GM19328 (cell line): ENCODE data around the gene MTTP.
"Not testable (repeated sequence)": the region's sequence is repeated elsewhere in the genome, so short reads cannot be mapped to it uniquely, and the experiment has no call there.

Source experiments
- ATAC-seq: cut with Tn5 transposase; IDR thresholded peaks from one replicate; pipeline ENCODE4 v1.9.1; 2021; ENCODE audit warnings: mild to moderate bottlenecking, moderate library complexity; ENCODE audit not compliant: unreplicated experiment

MTTP gene

GRCh38 chr4:99574530-99575324, at the start of gene MTTP:
TSS of gene MTTP (plus strand) at chr4:99574824. CDS start at chr4:99574910, 86 bp downstream.
- peak; percentile 89 for ATAC-seq

GRCh38 chr4:99529228-99529627, 45.4 kb upstream of the MTTP start:
- ATAC-seq, result no peak

DNA sequence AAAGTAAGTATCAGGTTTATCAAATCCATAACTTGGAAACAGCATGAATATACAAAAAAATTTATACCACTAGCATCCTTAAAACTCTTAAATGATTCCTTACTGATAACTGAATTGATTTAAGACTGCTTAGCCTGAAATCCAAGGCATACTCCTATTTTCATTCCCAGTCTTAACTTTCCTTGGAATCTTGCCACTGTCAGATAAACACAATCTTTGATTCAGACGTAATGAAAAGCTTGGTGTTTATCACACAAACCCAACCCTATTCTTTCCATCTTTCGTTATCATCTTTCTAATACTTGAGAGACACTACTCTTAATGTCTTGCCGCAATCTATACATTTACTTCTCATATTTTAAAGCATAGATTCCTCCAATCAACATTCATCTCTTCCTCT, 44.7 kb upstream of the MTTP start:
- no peak for ATAC-seq

DNA sequence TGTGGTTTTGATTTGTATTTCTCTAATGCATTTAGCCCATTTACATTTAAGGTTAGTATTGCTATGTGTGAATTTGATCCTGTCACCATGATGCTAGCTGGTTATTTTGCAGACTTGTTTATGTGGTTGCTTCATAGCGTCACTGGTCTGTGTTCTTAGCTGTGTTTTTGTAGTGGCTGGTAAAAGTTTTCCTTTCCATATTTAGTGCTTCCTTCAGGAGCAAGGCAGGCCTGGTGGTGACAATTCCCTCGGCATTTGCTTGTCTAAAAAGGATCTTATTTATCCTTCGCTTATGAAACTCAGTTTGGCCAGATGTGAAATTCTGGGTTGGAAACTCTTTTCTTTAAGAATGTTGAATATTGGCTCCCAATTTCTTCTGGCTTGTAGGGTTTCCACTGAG, 39.9 kb upstream of the MTTP start:
- ATAC-seq, result not testable (repeated sequence)

DNA sequence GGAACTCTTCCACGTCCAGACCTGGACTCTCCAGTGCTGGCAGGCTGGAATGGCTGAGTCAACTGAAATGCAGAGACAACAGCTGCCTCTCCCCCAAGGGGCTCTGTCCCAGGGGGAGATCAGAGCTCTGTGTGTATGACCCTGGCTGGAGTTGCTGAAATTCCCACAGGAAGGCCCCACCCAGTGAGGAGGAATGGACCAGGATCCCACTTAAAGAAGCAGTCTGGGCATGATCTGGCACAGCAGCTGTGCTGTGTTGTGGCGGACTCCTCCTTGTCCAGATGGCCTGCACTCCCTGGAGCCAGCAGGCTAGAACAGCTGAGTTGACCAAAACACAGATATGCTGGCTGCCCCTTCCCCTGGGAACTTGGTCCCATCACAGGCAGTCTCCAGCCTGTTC, 38.4 kb upstream of the MTTP start:
- ATAC-seq, result no peak

- ATAC-seq, result no peak
Observed at GRCh38 chr4:99536848-99537247, 37.8 kb upstream of the MTTP start.

DNA sequence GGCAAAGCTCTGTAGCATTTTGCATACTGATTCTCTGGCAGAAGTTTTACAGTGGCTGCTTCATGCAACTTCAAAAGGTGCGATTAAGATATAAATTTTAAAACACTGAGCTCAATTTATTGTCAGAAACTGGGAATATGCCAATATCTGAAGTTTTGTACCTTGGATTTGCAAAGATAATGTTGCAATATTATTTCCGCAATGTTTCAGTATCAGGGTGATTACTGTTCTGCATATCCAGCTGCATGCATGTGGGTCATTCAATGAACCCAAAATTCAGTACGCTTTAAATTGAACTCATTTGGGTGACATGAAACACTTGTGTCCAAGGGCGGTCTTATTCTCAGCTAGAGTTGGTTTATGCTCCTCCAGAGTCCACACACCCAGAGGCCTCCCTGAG, 37.0 kb upstream of the MTTP start:
- ATAC-seq, result no peak

DNA sequence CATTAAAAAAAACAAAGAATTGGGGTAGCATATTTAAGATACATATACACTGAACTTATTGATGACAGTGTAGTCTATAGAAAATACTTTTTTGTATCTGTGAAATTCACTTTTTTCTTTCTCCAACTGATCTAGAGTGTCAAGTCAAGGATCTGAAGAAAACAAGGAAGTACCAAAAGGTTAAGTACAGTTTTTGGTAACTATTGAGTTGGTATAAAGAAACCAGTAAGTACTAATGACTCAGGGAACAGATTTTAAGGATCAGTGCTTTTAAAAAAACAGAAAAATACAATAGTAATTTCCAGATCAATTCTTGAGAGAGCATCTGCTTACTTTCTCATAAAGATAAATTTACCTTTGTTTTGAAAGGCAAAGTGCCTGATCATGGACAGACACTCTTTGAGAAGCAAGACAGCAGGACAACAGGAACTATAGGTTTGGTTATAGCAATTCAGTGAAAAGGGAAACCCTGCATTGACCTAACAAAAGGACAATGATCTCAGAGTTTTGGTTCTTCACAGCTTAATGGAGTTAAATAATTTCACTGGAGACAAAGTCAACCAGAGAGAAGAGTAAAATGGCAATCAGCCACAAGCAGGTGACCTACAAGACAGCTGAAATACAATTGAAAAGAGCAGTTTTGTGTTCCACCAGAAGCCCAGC, 34.2 kb upstream of the MTTP start:
- ATAC-seq, result no peak

DNA sequence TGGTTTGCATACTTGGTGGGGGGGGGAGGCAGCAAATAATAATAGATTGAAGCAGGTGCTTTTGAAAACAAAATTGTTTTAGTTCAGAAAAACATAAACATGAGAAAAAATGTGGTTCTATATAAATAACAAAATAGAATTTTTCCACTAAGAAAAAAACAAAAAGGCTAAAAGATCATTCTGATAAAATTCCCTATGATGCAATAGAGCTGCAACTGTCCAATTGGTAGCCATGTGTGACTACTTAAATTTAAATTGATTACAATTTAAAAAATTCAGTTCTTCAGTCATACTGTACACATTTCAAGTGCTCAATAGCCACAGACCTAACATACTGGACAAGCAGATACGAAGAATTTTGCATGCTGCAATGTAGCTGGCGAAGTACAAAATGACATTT, 21.8 kb upstream of the MTTP start:
- ATAC-seq, result no peak

DNA sequence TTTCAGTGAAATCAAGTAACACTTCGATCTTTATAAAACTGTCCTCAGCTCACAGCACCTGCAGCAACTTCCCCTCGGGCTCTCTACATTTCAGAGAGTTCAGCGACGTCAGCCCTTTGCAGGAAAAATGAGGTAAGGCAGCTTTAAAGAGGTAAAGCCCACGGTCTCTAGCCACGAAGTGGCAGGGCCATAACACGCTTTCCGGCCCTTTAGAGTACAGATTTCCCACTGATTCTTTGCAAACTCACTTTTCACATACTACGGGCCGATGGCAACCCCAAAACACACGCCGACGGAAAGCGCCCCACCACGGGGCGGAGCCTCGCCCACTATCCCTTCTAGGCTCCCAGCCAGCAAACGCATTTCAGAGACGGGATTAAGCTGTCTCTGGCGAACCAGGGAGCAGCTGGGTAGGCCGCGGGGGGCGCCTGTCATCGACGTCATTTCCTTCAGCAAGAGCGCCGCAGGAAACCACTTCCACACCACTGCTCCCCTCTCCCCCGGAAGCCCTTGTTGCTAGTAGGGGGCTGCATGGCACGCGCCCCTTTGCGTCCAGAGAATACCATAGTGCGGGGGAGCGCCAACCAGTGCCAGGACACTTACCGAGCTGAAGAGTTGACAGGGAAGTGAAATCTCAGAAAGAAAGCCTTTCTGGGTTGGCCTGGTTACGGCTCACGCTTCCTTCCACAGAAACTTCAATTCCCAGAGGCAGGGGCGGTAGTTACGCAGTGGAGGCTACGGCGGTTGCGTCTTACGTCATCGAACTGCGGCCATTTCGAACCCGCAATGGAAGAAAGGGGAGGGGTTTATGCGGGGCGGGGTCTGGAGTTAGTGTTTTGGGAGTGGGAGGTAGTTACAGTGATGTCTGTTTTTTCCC, 11.1 kb upstream of the MTTP start, which contains the start of gene TRMT10A:
Gene TRMT10A, minus strand, starts transcription at position 730 of the 877 bp plus-strand sequence. CDS start 4,701 bp downstream, outside the sequence.
- ATAC-seq, result peak; percentile 95

- no peak for ATAC-seq
Observed at GRCh38 chr4:99564921-99565320, 9.7 kb upstream of the MTTP start.

GRCh38 chr4:99571883-99572282, 2.7 kb upstream of the MTTP start:
- no peak for ATAC-seq

GRCh38 chr4:99572527-99573240, 1.9 kb upstream of the MTTP start:
- no peak for ATAC-seq

- no peak for ATAC-seq
Observed at GRCh38 chr4:99573735-99574368, 772 bp upstream of the MTTP start.

- ATAC-seq, result no peak
Observed at GRCh38 chr4:99578714-99579113, 4.1 kb downstream of the MTTP start.

GRCh38 chr4:99585516-99585915, 10.9 kb downstream of the MTTP start:
- ATAC-seq, result no peak

DNA sequence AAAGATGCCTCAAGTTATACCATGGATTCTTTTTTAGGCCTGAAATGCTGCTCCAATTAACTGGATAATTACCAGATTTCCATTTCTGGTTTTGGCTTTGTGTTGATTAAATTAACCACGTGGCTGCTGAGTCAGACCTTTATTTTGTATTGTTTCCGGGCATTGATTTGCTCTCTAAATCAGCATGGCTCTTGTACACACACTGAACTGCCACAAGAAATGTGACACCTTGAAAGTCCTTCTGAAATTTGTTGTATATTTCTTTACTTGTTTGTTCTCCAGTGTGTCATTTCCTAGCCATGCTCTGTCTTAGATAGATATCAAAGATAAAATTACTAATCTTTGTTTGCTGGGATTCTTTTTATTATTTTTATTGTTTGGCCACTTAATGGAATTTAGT, 11.7 kb downstream of the MTTP start:
- ATAC-seq, result no peak

- no peak for ATAC-seq
Observed at GRCh38 chr4:99586797-99587196, 12.2 kb downstream of the MTTP start.

- no peak for ATAC-seq
Observed at GRCh38 chr4:99587309-99587708, 12.7 kb downstream of the MTTP start.

GRCh38 chr4:99587803-99588202, 13.2 kb downstream of the MTTP start:
- ATAC-seq, result no peak
